ENCODE measurements around the gene MRPL55.

DNA sequence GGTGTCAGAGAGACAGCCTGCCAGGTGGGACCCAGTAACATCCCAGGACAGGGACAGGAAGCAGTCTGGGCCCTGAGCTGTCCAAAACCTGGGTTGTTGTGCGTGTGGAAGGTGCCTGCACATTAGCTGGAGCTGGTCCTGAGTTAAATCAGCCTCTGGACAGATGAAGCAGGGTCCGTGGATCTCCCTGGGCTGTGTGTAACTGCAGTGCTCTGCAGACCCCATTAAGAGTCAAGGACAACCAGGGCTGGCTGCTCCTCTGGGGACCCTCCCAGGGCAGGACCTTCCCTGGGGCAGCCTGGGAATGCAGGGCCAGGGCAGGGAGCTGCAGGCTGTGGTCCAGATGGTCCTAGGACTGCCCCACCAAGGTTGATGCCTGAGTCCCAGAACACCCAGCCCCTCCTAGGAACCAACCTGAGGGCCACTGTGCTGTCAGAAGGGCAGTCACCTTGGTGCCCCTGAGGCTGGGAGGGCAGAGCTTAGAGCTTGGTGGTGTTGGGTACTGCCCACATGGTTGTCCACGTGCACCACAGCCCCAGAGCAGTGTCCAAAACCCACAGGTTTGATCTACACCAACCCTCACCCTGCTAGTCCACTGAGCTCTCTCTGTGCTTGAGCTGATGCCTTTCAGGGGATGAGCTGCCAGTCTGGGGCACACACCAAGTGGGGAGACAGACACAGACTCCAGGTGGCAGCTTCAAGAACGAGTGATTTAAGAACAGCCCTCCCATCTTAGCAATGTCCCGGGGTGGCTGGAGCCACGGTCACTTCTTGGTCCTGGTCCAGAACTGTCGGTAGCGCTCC is 2.9 kb downstream of the MRPL55 start:
- TF ChIP-seq, protein P1, sequence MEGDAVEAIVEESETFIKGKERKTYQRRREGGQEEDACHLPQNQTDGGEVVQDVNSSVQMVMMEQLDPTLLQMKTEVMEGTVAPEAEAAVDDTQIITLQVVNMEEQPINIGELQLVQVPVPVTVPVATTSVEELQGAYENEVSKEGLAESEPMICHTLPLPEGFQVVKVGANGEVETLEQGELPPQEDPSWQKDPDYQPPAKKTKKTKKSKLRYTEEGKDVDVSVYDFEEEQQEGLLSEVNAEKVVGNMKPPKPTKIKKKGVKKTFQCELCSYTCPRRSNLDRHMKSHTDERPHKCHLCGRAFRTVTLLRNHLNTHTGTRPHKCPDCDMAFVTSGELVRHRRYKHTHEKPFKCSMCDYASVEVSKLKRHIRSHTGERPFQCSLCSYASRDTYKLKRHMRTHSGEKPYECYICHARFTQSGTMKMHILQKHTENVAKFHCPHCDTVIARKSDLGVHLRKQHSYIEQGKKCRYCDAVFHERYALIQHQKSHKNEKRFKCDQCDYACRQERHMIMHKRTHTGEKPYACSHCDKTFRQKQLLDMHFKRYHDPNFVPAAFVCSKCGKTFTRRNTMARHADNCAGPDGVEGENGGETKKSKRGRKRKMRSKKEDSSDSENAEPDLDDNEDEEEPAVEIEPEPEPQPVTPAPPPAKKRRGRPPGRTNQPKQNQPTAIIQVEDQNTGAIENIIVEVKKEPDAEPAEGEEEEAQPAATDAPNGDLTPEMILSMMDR (IDR thresholded peaks at IDR 0.05 in 4 of 5, conservative IDR thresholded peaks at IDR 0.05 in 1 of 5): no peak
- TF ChIP-seq POLR2A (IDR thresholded peaks at IDR 0.05): no peak
